PC-3 (cell line): ENCODE measurements around the gene KDM5B. TPM values are rescaled to one million over a fixed set of nuclear protein-coding genes. Genes with fewer than 3 reads are reported as not detected.

Source experiments
- ATAC-seq: fragments of 200-7000 bp; cut with Tn5 transposase; 2 replicates; pipeline ENCODE4 v1.9.1; 2020; ENCODE audit warnings: mild to moderate bottlenecking, moderate library complexity
- BruUV-seq: library from RNA; stranded (reverse); fragments of 400-500 nt; replicated peaks from 2 replicates; lab custom pipeline; 2021; lab: Mats Ljungman, UMichigan
- CTCF ChIA-PET: fragments of 300-600 bp; sonication (Branson Sonifier 250); formaldehyde crosslinking; loops from one replicate; lab custom pipeline; 2022; ENCODE audit warnings: antibody characterized with exemption; lab: Charles Lee
- POLR2A ChIA-PET: fragments of 300-600 bp; sonication (Branson Sonifier 250); formaldehyde crosslinking; loops from one replicate; lab custom pipeline; 2022; ENCODE audit warnings: antibody characterized with exemption; ENCODE audit not compliant: unreplicated experiment; lab: Charles Lee
- DNase-seq: peaks from one replicate; pipeline ENCODE4 v3.0.0-alpha.2; 2015
- H2AFZ ChIP-seq: fragments of 300-600 bp; sonication (generic); 2 replicates; pipeline ENCODE4 v1.6.0; 2016; ENCODE audit warnings: antibody characterized with exemption, low read length
- H3F3A ChIP-seq: fragments of 300-600 bp; sonication (generic); one replicate; pipeline ENCODE4 v1.6.0; 2017; ENCODE audit warnings: antibody characterized with exemption, low read length, control low read depth, mild to moderate bottlenecking; ENCODE audit not compliant: unreplicated experiment
- H3K27ac ChIP-seq: fragments of 300-600 bp; sonication (generic); 2 replicates; pipeline ENCODE4 v1.5.1; 2016; ENCODE audit warnings: mild to moderate bottlenecking, low read length
- H3K27me3 ChIP-seq: fragments of 300-600 bp; sonication (generic); 2 replicates; pipeline ENCODE4 v1.6.1; 2016; ENCODE audit warnings: low read length, mixed read lengths
- H3K36me3 ChIP-seq: fragments of 300-600 bp; sonication (generic); 2 replicates; pipeline ENCODE4 v1.6.1; 2016; ENCODE audit warnings: low read depth, mixed run types, low read length, mixed read lengths
- H3K4me1 ChIP-seq: fragments of 300-600 bp; sonication (generic); 2 replicates; pipeline ENCODE4 v1.5.1; 2016; ENCODE audit warnings: low read length; ENCODE audit not compliant: insufficient read depth
- H3K4me2 ChIP-seq: fragments of 300-600 bp; sonication (generic); 2 replicates; pipeline ENCODE4 v1.6.0; 2016; ENCODE audit warnings: low read length
- H3K4me3 ChIP-seq: fragments of 300-600 bp; sonication (generic); 2 replicates; pipeline ENCODE4 v1.5.1; 2016; ENCODE audit warnings: mild to moderate bottlenecking, low read length, mixed read lengths
- H3K79me2 ChIP-seq: fragments of 300-600 bp; sonication (generic); 2 replicates; pipeline ENCODE4 v1.6.1; 2017; ENCODE audit warnings: low read length, mixed read lengths
- H3K9ac ChIP-seq: fragments of 300-600 bp; sonication (generic); 2 replicates; pipeline ENCODE4 v1.6.0; 2016; ENCODE audit warnings: mild to moderate bottlenecking, low read length
- H3K9me2 ChIP-seq: fragments of 300-600 bp; sonication (generic); replicated peaks from 2 replicates; pipeline ENCODE4 v1.6.1; 2016; ENCODE audit warnings: mixed run types, low read length, mixed read lengths
- H3K9me3 ChIP-seq: fragments of 300-600 bp; sonication (generic); 2 replicates; pipeline ENCODE4 v1.6.1; 2016; ENCODE audit warnings: low read length, mixed read lengths
- H4K20me1 ChIP-seq: fragments of 300-600 bp; sonication (generic); 2 replicates; pipeline ENCODE4 v1.6.1; 2016; ENCODE audit warnings: low read length, mixed read lengths
- CTCF ChIP-seq: fragments of 300-600 bp; sonication (generic); conservative IDR thresholded peaks from 2 replicates; pipeline ENCODE4 v1.5.1; 2017; ENCODE audit warnings: antibody characterized with exemption, low read depth, mild to moderate bottlenecking, low read length
- EZH2 ChIP-seq: fragments of 300-600 bp; sonication (generic); IDR thresholded peaks from one replicate; pipeline ENCODE4 v1.6.1; 2017; ENCODE audit warnings: antibody characterized with exemption, mild to moderate bottlenecking, low read length; ENCODE audit not compliant: unreplicated experiment
- EZH2phosphoT487 ChIP-seq: fragments of 300-600 bp; sonication (generic); IDR thresholded peaks from 2 replicates; pipeline ENCODE4 v1.6.1; 2018; ENCODE audit warnings: mild to moderate bottlenecking, antibody characterized with exemption, low read length, borderline replicate concordance
- intact Hi-C: fragments of 100-400 bp; cut with micrococcal nuclease; formaldehyde crosslinking; loops from 2 replicates; pipeline ENCODE4 v1.9.0; 2023
- total RNA-seq: library from RNA; depleted of rRNA; stranded (reverse); fragments of >200 nt; gene quantifications from 2 replicates; pipeline ENCODE4 v1.2.3, GENCODE V29; 2014

The KDM5B gene
- total RNA-seq, 1 experiment from 2014 or later = 41.4 TPM

- peak; percentile 40 for DNase-seq
- CTCF ChIA-PET = no interaction called here
- ATAC-seq = no peak; the same call in 1 of the 2 replicates
Measured at GRCh38 chr1:202815120-202815519, 6.9 kb upstream of the KDM5B start.

GRCh38 chr1:202812176-202813026, 4.2 kb upstream of the KDM5B start:
- intact Hi-C loops = no loop called here
- ChIA-PET CTCF (interaction anchor here (0.6 kb wide), 2 partner anchors 115 to 214 kb away, joined by 4 to 14 read pairs; partner anchors contain the start of gene KLHL12), POLR2A (no interaction called here)
- 0 out of 2 replicates have a peak overlapping the region, but pooled peaks have one; percentile 4 for H3K27ac ChIP-seq
- H3K79me2 ChIP-seq = peaks cover 8% of the 10 kb centered on the region
- H3K9me2 ChIP-seq = no peaks in the 10 kb centered on the region
- no peaks in the 10 kb centered on the region for H3K36me3 ChIP-seq
- H3K4me2 ChIP-seq = peak overlapping the region; percentile 99
- ATAC-seq (no peak), DNase-seq (peak; percentile 44)
- peak overlapping the region; percentile 98 for H2AFZ ChIP-seq
- no peaks in the 10 kb centered on the region for H3K9me3 ChIP-seq
- H4K20me1 ChIP-seq = no peaks in the 10 kb centered on the region
- peak overlapping the region; percentile 81; the same call in 1 of the 2 replicates for H3K4me3 ChIP-seq
- no peak overlapping the region for H3K9ac ChIP-seq
- TF ChIP-seq EZH2phosphoT487 (no peak), EZH2 (no peak), CTCF (no peak)
- no peaks in the 10 kb centered on the region for H3K27me3 ChIP-seq
- H3K4me1 ChIP-seq = peaks cover 29% of the 10 kb centered on the region
- no peaks in the 10 kb centered on the region for H3F3A ChIP-seq
- no TSS peak for BruUV-seq

More at GRCh38 chr1:202815120-202815519, 6.9 kb upstream of the KDM5B start:
- intact Hi-C loops = no loop called here
- no peaks in the 10 kb centered on the region for H3K79me2 ChIP-seq
- no peaks in the 10 kb centered on the region for H3K36me3 ChIP-seq
- H3K4me1 ChIP-seq = peaks cover 29% of the 10 kb centered on the region
- H3K27me3 ChIP-seq = no peaks in the 10 kb centered on the region
- H3K9ac ChIP-seq = no peak overlapping the region
- peak overlapping the region; percentile 29; the same call in 1 of the 2 replicates for H2AFZ ChIP-seq
- H3K9me2 ChIP-seq = no peaks in the 10 kb centered on the region
- H4K20me1 ChIP-seq = no peaks in the 10 kb centered on the region
- TF ChIP-seq EZH2phosphoT487 (no peak), CTCF (no peak), EZH2 (no peak)
- no peak overlapping the region for H3K4me3 ChIP-seq
- H3K27ac ChIP-seq = no peak overlapping the region
- no peaks in the 10 kb centered on the region for H3F3A ChIP-seq
- BruUV-seq = no TSS peak
- POLR2A ChIA-PET = no interaction called here
- peak overlapping the region; percentile 15; the same call in 1 of the 2 replicates for H3K4me2 ChIP-seq
- H3K9me3 ChIP-seq = no peaks in the 10 kb centered on the region
